HG03521 (cell line): ENCODE results near the gene FBN2.
"Not testable (repeated sequence)": the region's sequence is repeated elsewhere in the genome, so short reads cannot be mapped to it uniquely, and the experiment has no call there.

ENCODE experiments used
- ATAC-seq: cut with Tn5 transposase; IDR thresholded peaks from one replicate; pipeline ENCODE4 v1.9.1; 2021; ENCODE audit warnings: mild to moderate bottlenecking, moderate library complexity; ENCODE audit not compliant: unreplicated experiment

Gene FBN2

GRCh38 chr5:128480158-128480557 lies 57.9 kb downstream of the FBN2 start:
- no peak for ATAC-seq

GRCh38 chr5:128478386-128479368 lies 59.4 kb downstream of the FBN2 start:
- ATAC-seq = no peak

- ATAC-seq = no peak
Measured at GRCh38 chr5:128477944-128478343, 60.1 kb downstream of the FBN2 start.

DNA sequence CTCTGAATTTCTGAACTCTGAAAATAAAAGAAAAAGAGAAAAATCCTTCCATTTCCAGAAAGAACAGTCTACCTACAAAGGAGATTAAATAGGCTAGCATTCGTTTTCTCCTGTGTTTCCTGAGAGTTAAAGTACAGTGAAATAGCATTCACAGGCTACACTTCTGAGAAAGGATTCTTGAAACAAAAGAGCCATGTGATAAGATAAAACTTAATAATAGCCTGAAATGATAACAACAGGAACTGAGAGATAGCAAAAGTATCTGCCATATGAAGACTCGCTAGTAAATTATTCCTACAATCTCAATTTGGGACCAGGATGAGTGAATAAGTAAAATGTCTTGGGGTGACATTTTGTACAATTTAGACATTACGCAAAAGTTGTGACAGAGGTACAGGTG lies 62.4 kb downstream of the FBN2 start:
- ATAC-seq = no peak

DNA sequence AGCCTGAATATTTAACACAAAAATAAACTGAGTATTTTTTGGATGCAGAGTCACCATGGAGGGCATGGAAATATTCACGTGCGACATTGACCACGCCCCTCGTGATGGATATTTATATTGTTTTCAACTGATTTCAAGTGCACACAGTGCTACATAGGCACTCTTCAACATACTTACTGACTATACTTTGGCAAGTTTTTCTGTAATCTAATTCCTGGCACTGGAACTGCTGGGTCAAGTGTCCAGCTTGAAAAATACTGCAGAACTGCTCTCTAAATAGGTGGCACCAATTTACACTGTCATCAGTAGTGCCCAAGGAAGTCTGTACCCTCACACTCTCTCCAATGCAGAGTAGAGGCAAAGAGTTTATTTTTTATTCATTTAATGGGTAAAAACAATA lies 65.1 kb downstream of the FBN2 start:
- no peak for ATAC-seq

GRCh38 chr5:128472036-128472435 lies 66.0 kb downstream of the FBN2 start:
- no peak for ATAC-seq

GRCh38 chr5:128470663-128471062 lies 67.4 kb downstream of the FBN2 start:
- ATAC-seq = no peak

GRCh38 chr5:128469912-128470311 lies 68.1 kb downstream of the FBN2 start:
- ATAC-seq = no peak

DNA sequence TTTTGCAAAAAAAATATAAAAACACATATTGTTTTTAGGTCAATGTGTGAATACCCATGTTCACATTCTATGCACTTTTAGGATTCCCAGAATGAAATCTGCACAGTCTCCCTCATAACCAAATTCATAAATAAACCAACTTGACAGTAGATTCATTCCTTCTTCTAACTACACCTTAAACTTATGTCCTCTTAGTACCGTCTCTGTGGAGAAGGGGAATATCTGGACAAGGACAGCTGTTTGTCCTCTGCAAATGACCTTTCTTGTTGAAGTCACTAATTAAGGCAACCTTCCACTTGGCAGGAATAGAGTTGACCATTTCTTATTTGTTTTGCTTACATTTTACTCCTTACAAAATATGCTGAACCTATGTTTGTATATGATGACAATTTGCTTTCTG lies 71.1 kb downstream of the FBN2 start:
- no peak for ATAC-seq

GRCh38 chr5:128466554-128466953 lies 71.5 kb downstream of the FBN2 start:
- ATAC-seq = no peak

DNA sequence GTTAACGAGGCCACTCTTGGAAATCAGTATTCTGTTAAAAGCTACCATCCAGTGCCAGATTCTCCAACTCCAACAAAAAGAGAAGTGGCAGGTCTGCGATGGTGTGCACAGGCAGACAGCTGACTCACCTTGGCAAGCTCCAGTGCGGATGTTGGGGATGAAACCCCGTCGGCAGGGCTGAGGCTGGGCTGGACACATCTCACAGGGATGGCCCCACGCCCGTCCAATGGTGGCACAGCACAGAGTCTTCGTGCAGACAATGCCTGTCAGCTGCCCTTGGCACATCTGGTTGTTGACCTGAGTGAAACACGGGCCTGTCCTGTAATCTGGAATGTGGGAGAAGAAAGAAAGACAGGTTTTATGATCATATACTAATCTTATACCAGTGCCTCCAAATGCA lies 73.4 kb downstream of the FBN2 start:
- no peak for ATAC-seq

DNA sequence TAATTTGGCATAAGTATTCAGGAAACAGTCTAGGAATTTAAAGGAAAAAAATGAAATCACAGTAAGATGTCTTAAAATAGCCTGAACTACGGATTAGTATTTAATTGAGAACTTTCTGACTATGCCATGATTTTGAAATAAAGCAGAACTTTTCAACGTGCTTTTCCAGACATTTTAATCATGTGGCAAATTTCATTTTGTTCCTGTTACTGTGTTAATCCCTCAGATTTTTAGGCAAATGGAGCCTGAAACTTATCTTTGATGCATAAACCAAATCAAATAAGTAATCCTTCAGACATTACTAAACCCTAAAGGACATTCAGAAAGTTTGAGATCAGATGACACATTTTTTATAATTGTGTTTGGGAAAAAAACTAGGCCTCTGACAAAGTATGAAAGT lies 75.7 kb downstream of the FBN2 start:
- no peak for ATAC-seq

DNA sequence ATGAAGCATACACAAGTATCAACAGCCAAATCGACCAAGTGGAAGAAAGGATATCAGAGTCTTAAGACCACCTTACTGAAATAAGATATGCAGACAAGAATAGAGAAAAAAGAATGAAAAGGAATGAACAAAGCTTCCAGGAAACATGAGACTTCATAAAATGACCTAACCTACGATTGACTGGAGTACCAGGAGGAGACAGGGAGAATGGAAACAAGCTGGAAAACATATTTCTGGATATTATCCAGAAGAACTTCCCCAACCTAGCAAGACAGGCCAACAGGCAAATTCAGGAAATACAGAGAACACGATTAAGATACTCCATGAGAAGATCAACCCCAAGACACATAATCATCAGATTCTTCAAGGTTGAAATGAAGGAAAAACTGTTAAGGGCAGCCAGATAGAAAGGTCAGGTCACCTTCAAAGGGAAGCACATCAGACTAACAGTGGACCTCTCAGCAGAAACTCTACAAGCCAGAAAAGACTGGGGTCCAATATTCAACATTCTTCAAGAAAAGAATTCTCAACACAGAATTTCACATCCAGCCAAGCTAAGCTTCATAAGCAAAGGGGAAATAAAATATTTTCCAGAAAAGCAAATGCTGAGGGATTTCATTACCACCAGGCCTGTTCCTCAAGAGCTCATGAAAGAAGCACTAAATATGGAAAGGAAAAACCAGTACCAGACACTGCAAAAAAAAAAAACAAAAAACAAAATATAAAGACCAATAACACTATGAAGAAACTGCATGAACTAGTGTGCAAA lies 80.7 kb downstream of the FBN2 start:
- ATAC-seq = not testable (repeated sequence)

GRCh38 chr5:128455841-128456361 lies 82.1 kb downstream of the FBN2 start:
- no peak for ATAC-seq

DNA sequence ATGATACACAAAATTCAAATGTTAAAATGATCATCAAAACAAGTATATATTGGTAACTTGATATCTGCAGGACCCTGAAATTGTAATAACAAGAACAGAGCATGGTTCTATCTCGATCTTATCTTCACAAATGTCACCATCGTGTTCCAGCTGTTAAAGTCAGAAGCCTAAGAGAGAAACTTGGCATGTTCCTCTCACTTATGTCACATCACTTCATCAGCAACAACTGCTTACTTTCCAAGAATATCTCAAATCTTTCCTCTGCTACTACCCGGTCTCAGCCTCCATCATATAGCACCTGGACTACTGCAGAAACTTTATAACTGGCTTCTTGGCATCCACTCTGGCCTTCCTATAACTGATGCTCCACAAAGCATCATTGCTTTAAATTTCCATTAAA lies 84.9 kb downstream of the FBN2 start:
- no peak for ATAC-seq

DNA sequence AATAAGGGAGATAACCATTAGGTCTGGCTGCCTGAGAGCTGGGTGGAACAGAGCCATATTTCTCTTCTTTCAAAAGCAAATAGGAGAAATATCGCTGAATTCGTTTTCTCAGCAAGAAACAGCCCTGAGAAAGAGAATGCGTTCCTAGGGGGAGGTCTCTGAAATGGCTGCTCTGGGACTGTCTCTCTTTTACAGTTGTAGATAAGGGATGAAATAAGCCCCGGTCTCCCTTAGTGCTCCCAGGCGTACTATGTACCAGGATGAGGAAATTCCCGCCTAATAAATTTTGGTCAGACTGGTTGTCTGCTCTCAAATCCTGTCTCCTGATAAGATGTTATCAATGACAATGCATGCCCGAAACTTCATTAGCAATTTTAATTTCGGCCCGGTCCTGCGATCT lies 90.8 kb downstream of the FBN2 start:
- not testable (repeated sequence) for ATAC-seq

DNA sequence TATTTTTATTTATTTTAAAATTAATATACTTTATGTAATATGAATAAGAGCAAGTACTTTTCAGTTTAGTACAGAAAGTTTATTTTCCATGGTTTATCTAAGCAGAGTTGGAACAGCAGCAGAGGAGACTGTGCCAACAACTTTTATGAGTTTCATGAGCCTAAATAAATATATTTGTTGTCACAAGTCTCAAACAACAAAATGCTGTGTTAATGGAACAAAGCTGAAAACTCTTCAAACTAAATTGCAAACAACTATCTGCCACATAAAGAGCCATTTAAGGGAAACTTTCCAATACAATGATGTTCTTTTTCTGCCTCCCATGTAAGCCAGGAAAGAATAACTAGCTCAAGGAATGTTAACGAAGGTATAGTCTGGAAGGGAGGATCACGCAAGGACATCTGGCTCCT lies 96.1 kb downstream of the FBN2 start:
- no peak for ATAC-seq

GRCh38 chr5:128441165-128441564 lies 96.9 kb downstream of the FBN2 start:
- ATAC-seq = no peak

DNA sequence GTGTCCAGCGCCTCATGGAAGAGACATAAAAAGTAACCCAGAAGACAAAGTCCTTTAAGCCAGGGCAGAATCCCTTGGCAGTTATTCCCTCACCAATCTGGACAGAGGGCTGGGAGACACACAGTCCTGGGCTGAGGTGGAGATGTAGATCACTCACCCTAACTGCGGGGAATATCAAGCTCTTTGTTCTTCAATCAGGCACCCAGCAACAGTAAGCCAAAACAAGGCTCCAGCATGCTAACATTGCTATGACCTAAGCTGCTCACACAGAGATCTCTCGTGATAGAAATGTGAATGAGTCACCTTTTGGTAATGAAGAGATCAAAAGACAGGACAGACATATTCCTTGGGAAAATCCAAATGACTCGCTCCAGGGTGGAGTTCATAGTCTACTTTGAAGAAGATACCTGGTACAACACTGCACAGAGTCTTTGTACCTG lies 101.3 kb downstream of the FBN2 start:
- no peak for ATAC-seq

GRCh38 chr5:128435861-128436260 lies 102.2 kb downstream of the FBN2 start:
- no peak for ATAC-seq

- ATAC-seq = no peak
Measured at GRCh38 chr5:128434993-128435392, 103.1 kb downstream of the FBN2 start.
